HG03066 (cell line): ENCODE data around the gene ANKS1B.
A peak's percentile ranks its signal among the peaks of the same experiment; 100 is the strongest.
"Not testable (repeated sequence)": the region's sequence is repeated elsewhere in the genome, so short reads cannot be mapped to it uniquely, and the experiment has no call there.

Source experiments
- ATAC-seq: cut with Tn5 transposase; IDR thresholded peaks from one replicate; pipeline ENCODE4 v1.9.1; 2021; ENCODE audit warnings: low read depth; ENCODE audit not compliant: unreplicated experiment

The ANKS1B gene

DNA sequence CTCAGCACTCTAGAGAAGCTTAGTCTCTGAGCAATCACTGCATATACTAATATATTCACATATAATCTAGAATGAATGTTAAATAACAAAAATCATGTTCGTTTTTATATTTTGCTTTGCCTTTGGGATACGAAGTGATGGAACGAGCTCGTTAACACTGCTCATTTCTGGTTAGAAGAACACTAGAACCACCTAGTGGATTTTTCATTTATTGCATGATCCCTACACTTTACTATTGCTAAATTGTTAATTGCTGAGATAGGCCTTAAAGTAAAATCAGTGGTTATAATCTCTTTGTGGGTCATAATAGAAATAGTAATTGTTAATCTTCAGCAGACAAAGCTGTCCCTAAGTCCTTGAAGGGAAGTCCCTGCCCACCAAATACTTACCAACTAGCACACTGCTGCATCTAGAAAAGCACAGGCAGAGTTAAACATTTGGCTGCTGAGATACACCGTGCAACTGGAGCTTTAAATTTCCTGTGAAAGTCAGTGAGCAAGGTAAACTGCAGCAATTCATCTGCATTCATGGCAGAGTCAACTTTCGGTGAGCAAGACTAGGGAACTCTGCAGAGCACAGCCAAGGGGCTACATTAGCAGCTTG lies 985.9 kb downstream of the ANKS1B start:
- ATAC-seq = peak; percentile 78

DNA sequence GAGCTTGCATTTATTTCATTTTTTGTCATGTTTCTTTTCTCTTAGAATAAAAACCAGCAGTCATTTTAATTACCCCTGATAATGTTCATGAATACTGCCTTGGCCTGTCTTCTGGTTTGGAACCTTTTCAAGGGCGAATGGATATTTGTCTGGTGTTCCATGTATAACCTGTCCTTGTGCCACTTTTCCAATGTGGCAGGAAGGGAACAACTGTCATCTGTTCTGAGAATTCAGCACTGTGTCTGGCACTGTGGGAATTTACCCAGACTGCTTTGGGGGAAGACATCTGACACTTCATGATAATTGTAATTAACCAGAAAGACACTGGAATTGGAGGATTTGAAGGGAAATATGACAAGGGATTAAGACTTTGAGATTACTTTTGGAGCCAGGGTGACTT lies 986.8 kb downstream of the ANKS1B start:
- no peak for ATAC-seq

DNA sequence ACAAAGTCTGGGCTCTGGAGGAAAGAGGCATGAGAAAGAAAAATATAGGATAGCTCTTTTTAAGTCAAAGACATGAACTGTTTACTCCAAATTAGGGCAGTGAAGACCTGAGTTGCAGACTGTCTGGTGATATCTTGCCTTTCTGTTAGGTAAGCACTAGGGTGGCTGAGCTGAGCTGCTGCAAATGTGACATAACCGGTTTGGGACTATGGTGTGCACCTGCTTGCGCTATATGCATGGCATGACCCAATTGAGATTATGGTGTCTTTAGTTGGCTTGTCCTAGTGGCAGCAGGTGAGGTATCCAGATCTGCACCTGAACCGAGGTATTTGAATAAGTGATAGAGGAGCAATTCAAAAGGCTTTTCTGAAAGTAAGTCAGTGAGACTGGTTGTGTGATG lies 994.1 kb downstream of the ANKS1B start:
- ATAC-seq = no peak

DNA sequence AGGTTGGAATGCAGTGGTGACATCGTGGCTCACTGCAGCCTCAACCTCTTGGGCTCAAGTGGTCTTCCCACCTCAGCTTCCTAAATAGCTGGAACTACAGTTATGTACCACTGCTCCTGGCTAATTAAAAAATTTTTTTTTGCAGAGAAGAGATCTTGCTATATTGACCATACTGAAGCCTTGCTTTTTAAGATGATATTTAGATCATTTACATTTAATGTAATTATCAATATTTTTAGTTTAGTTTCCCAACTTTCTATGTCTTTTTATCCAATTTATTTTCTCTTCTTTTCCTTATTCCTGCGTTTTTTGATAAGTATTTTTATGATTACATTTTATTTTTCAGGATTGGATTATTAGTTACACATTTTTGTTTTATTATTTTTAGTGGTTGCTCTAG lies 999.6 kb downstream of the ANKS1B start:
- ATAC-seq = no peak

DNA sequence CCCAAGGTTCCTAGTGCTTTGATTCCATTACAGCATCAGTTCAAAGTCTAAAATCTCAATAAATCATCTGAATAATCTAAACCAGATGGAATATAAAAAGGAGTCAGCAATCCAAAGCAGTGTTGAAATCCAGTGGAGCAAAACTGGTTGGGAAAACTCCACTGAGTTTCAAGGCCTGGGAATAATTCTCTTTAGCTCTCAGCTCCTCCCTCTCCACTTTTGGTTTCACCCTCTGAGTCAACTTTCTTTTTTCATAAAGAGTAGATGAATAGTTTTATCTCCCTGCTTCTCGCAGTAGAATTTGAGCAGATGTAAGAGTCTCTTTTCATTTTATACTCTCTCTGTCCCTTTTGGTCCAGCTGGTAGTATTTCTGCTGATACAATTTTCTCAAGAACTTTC lies 1001.1 kb downstream of the ANKS1B start:
- no peak for ATAC-seq

DNA sequence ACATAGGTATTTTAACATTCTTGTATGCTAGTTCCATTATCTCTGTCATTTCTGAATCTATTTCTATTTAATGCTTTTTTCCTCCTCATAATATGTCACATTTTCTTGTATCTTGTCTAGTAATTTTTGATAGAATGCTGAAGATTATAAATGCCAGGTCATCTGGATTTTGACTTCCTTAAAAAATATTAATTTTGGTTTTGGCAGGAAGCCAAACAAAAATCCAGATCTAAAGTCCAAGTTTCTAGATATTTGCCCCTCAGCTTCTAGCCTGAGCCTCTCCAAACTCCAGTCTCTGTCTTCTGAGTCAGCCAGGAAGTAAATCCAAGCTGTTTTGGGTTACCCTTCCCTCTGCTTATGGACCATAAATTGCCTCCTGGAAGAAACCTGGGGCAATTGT lies 1004.2 kb downstream of the ANKS1B start:
- no peak for ATAC-seq

DNA sequence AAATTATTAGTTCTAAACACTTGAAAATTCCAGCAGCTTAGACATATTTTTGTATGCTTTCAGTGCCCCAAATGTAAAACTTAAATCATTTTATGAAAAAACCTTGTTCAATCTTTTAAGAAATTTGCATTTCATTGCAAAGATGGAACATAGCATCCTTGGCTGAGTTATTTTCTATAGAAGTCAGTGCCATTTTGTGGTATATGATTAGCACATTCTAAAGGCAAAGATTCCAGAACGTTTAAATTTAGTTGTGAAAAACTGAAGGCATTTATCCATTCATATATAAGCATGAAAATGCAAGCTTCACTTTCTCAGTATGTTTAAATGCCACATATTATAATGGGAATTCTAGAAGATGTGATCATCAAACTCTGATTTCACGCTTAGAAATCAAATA lies 1007.5 kb downstream of the ANKS1B start:
- no peak for ATAC-seq

DNA sequence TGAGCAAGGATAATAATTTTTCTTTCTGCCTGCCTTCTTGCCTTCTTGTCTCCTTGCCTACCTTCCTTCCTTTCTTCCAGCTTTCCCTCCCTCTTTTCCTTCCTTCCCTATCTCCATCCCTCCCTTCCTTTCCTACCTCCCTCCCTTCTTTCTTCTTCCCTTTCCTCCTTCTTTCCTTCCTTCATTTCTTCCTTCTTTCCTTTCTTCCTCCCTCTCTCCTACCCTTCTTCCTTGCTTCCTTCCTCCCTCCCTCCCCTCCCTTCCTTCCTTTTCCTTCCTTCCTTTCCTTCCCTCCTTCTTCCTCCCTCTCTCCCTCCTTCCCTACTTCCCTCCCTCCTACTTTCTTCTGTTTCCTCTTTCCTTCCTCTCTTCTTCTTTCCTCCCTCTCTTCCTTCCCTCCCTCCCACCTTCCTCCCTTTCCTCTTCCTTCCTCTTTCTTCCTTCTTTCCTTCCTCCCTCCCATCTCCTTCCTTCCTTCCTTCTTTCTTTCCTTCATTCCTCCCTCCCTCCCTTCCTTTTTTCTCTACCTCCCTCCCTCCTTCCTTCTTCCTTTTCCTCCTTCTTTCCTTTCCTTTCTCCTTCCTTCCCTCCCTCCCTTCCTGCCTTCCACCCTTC lies 1009.9 kb downstream of the ANKS1B start:
- ATAC-seq = no peak

DNA sequence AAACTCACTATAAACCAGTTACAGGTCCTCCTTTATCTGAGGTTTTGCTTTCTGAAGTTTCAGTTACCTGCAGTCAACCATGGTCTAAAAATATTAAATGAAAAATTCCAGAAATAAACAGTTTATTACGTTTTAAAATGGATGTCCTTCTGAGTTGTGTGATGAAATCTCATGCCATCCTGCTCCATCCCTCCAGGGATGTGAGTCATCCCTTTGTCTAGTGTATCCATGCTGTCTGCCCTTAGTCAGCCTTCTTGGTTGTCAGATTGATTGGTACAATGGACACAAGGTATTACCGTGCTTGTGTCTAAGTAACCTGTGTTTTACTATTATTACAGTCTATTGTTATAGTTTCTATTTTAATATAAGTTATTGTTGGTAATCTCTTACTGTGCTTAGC lies 1011.3 kb downstream of the ANKS1B start:
- ATAC-seq = no peak

DNA sequence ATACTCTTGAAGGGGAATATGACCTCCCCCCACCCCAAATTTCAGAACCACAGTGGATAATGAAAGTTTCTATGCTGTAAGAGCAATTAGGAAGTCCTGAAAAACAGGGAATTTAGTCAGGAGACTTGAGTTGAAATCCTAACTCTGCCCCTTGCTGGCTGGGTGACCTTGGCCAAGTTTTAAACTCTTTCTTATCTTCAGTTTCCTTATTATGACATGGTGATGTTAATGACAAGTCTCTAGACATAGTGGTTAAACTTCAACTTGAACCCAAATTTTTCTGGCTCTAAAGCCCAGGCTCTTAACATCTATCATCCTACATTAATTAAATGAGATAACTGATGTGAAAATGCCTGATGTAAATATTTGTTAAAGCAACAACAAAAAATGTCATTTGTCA lies 1013.8 kb downstream of the ANKS1B start:
- no peak for ATAC-seq

DNA sequence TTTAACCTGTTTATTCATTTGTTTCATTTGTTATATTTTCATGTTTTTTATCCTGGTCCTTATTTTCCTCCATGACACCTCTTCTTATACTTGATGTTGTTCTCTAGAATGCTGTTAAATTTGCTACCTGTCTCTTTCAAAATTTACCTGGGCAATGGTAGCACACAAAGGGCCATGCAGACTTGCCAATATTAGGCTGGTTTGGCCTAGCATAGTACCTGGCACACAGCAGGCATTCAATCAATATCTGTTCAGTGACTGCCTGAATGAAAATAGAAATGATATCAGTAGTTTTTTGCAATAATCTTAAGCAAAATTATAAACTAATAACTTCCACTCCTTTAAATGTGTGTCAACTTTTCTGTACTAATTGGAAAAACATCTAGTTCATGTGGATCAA lies 1014.5 kb downstream of the ANKS1B start:
- no peak for ATAC-seq

DNA sequence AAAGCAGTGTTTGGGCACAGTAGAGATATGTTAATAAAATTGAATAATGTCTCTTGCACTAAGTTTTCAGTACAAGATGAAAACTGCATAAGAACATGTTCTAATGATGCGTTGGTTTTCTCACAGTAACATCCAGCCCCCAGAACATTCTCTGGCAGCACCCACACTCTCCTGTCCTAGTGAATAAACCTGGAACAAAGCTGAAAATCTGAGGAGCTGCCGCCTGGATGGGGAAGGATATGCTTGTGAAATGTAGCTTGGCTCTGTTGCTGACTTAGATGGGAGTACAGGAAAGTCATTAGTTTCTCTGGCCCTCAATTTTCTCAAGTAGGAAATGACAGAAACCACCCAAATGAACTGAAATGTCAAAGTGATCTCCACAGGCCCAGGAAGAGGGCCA lies 1015.8 kb downstream of the ANKS1B start:
- ATAC-seq = no peak

DNA sequence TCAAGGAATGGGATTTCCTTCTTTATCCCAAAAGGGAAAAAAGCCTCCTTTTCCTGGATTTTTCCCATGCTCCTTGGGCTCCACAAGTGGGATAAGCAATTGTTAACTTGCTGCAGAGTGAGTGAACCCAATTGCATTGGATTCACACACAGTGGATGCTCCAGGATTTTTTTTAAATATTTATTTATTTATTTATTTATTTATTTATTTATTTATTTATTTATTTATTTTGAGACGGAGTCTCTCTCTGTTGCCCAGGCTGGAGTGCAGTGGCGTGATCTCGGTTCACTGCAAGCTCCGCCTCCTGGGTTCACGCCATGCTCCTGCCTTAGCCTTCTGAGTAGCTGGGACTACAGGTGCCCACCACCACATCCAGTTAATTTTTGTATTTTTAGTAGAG lies 1027.6 kb downstream of the ANKS1B start:
- ATAC-seq = not testable (repeated sequence)

DNA sequence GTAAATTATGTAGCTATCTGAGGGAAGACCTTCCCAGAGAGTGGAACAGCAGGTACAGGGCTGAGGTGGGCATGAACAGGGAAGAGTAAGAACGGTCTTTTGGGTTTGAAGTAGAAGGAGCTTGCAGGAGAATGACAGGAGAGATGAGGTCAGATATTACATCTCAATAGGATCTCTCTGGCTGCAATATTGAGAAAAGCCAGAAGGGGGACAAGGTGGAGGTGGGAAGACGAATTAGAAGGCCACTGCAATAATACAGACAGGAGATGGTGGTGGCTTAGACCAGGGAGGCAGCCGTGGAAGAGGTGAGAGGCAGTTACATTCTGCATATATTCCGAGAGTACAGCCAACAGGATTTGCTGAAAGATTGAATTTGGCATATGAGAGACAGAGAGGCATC lies 1029.5 kb downstream of the ANKS1B start:
- peak; percentile 73 for ATAC-seq

DNA sequence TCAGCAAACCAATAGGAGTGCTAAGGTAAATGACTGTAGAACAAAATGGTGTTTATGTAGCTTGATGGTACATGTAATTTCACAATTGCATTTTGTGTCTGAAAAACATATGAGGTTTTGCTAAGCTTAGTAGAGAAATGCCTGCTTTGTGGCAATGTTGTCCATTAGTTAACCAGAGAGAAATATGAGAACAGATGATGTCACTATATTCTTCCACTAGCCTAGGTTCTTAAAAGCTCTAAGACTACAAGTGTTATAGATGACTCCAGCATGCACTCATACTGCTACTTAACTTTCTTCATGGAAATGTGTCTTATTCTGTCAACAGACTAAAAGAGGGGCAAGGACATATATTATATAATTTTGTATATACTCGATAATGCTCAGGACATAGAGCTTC lies 1030.2 kb downstream of the ANKS1B start:
- no peak for ATAC-seq

DNA sequence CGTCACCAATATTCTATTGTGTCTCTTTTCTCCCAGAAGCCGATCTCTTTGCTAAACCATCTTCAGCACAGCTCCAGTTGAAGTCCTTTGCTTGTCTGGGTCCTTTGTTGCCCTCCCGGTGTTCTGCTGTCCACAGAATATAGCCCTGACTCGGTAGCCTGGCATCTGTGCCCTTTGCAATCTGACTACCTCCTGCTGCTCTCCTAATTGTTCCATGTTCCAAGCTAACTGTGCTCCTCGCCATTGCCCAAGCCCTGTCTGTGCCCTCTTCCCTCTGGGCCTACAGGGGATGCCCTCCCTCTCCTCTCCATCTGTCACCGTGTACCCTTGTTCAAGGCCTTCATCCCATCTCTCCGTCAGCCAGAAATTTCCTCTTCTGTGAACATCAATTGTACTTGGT lies 1033.3 kb downstream of the ANKS1B start:
- ATAC-seq = no peak

DNA sequence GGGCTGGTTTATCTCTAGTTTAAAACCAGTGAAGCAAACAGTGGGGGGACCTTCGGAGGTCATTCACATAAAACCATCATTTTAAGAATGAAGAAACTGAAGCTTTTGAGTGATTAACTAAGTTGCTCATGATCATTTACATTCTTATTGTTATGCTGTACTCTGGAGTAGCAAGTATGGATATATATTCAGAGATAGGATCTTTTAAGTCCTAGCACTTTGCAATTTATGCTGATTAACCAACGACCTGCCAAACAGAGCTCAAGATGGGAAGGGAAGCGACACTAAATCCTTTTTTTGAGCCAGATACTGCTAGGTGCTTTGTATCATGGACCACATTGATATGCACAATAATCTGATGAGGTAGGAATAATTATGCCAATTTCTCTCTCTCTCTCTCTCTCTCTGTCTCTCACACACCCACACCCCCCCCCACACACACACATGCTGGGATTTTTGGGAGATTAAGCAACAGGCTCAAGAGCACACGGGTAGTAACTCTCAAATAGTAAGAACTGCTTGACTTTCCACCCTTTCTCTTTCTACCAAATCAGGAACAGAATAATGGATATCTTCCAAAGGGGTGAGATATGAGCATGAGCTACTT lies 1036.3 kb downstream of the ANKS1B start:
- ATAC-seq = no peak

DNA sequence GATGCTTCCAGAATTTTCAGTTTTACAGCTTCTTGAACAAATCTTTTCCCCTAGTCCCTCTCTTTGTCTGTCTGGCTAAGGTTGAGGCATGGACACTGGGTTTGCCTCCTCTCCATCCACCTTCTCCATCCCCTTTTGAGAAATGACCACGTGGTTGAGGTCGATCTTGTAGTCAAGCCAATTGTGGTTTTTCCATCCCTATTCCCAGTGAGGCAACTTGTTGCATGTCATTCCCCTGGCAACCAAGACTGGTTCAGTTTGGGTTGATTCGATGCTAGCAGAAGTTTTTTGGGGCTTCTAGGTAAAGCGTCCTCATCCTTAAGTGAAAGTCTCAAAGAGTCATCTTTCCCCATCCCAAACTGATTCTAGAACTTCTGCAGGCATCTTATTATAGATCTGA lies 1038.9 kb downstream of the ANKS1B start:
- no peak for ATAC-seq

DNA sequence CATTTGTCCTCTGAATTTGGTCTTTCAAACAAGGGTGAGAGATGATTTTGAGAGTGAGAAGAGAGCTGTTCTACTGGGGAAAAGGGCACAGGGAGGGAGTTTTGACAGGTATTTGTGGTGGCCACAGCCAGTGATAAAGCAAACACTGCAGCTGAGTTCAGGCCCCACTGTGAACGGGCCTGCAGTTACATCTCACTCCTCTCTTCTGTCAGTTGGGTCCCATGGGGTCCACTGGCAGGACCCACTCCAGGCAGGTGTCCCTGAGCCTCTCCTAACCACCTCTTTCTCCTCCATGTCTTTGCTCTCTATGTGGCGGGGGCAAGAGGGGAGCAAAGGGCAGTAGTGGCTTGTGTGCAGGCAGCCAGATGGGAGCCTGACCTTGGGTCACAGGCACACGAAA lies 1044.8 kb downstream of the ANKS1B start:
- ATAC-seq = no peak

DNA sequence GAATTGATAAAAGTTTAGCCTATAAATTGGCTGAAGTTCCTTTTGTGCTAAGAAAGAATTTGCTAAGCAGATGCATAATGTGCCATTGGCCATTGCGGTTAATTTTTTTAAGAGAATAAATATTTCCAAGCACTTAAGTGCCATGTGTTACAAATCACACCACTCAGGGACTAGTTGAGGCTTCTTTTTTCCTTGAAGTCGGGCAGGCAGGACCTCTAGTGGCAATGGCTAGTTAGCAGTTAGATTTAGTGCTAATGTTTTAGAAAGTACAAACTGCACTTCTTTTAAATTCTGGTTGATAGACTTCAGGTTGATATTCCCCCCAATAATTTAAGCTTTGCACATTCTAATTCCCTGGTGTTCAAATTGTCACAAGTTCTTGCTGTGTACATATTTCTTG lies 1045.4 kb downstream of the ANKS1B start:
- ATAC-seq = no peak

DNA sequence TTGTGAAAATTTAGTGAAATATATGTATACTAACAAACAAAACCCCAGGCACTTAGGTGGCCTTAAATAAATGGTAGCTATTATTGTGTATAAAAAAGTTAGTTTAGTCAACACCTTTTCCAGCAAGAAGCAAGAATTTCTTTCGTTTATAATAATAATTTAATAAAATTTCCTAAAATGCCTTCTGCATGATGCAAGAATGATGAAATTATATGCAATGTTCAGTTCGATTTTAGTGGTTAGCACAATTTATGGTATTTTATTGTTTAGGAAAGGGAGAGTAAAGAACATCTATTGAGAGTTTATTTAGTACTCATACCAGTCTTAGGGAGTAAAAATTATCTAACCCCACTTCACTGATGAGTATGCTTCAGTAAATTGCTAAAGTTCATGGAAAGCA lies 1048.9 kb downstream of the ANKS1B start:
- no peak for ATAC-seq

DNA sequence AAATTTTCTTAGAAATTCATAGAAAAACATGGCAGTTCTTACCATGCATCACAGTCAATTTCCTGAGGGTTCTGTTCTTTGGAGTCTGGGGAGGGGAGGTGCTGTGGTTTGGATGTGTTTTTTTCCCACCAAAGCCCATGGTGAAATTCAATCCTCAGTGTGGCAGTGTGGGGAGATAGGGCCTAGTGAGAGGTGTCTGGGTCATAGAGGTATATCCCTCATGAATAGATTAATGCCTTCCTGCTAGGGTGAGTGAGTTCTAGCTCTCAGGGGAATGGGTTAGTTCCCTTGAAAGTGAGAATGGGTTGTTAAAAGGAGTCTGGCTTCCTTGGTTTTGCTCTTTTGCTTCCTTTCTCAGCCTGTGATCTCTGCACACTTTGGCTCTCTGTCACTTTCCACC lies 1061.9 kb downstream of the ANKS1B start:
- ATAC-seq = no peak
